Thymus (tissue), 11 donors: ENCODE results near the gene L1TD1. TPM values are rescaled to one million over a fixed set of nuclear protein-coding genes. Genes with fewer than 3 reads are reported as not detected.

Experiments used
- DNase-seq, 9 donors: peaks; one replicate each; pipeline ENCODE4 v3.0.0-alpha.2; 2013; ENCODE audit warnings: low spot score in 9 of 9, low read depth in 6 of 9, missing footprints in 1 of 9
- H3K27ac ChIP-seq, 2 donors: one replicate each; pipeline ENCODE4 v1.5.1; 2013; ENCODE audit warnings: control low read depth in 1 of 2, low read depth in 1 of 2, low read length in 1 of 2, mild to moderate bottlenecking in 1 of 2, moderate library complexity in 1 of 2
- H3K27me3 ChIP-seq, 2 donors: one replicate each; pipeline ENCODE4 v1.5.1; 2013; ENCODE audit warnings: low read length in 1 of 2; ENCODE audit not compliant: control insufficient read depth in 2 of 2, insufficient read depth in 1 of 2
- H3K36me3 ChIP-seq, 2 donors: one replicate each; pipeline ENCODE4 v1.5.1; 2013; ENCODE audit warnings: low read length in 1 of 2, mild to moderate bottlenecking in 1 of 2, moderate library complexity in 1 of 2; ENCODE audit not compliant: control insufficient read depth in 2 of 2, insufficient read depth in 2 of 2
- H3K4me1 ChIP-seq, 2 donors: one replicate each; pipeline ENCODE4 v1.5.1; 2013; ENCODE audit warnings: low read length in 2 of 2; ENCODE audit not compliant: control insufficient read depth in 2 of 2, insufficient read depth in 2 of 2
- H3K4me3 ChIP-seq, 2 donors: one replicate each; pipeline ENCODE4 v1.5.1; 2013; ENCODE audit warnings: low read length in 2 of 2, control low read depth in 1 of 2, mild to moderate bottlenecking in 1 of 2
- H3K9me3 ChIP-seq, 2 donors: one replicate each; pipeline ENCODE4 v1.5.1; 2013; ENCODE audit warnings: low read length in 1 of 2, mild to moderate bottlenecking in 1 of 2; ENCODE audit not compliant: control insufficient read depth in 2 of 2, insufficient read depth in 1 of 2
- WGBS: extraction: QIAGEN DNeasy Blood & Tissue Kit; methylation state at CpG from one replicate; pipeline ENCODE4 v1.1.7; 2013; 5-methylcytosine and 5-hydroxymethylcytosine counted together
- polyA plus RNA-seq: library from polyadenylated mRNA; stranded (reverse); fragments of 200-250 nt; gene quantifications from one replicate; pipeline ENCODE4 v1.2.3, GENCODE V29; 2013
- total RNA-seq: library from RNA; stranded (reverse); fragments of 120-200 nt; gene quantifications from one replicate; pipeline ENCODE4 v1.2.4, GENCODE V29; 2013
- donor health status: healthy.

Gene L1TD1
- total and polyA plus RNA-seq, 2 donors = 0.42 to 0.80 TPM

DNA sequence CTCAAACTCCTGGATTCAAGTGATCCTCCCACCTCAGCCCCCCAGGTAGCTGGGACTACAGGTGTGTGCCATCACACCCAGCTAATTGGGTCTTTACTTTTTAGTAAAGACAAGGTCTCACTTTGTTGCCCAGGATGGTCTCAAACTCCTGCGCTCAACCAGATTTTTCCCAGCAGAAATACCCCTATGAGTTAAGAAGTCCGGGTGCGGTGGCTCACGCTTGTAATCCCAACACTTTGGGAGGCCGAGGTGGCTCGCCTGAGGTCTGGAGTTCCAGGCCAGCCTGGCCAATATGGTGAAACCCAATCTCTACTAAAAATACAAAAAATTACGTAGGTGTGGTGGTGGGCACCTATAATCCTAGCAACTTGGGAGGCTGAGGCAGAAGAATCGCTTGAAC is 6.5 kb upstream of the L1TD1 start:
- Histone ChIP-seq H3K36me3 (no peaks in the 10 kb centered on the region), H3K27ac (no peak overlapping the region), H3K9me3 (no peaks in the 10 kb centered on the region), H3K27me3 (no peaks in the 10 kb centered on the region), H3K4me3 (no peak overlapping the region), H3K4me1 (peaks cover 0 to 3% of the 10 kb centered on the region in 2 donors)
- no peak for DNase-seq
- 96% methylated on average over 8 of the region's 8 CpGs for WGBS

DNA sequence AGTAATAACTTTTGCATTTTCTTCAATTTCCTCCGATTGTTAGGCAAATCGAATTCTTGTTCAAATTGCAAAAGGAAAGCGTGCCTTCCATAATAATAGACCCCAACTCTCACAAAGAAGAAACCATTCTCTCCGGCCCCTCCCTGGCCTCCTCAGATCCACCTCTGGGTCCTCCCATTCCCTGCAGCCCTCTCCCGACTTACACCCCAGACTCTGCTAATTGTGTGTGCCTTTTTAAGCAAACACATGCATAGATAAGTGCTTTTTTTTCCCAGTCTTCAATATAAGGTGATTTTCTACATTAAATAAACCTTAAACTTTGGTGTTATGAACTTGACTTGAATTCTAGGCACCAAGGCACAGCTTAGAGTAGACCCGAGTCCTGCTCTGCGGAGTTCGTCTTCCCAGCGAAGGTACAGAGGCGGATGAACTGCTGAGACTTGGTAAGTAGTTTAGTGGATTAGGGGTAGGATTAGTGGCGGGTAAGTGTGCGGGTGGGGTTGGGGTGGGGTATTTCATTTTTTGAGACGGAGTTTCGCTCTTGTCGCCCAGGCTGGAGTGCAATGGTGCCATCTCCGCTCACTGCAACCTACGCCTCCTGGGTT is 1.5 kb downstream of the L1TD1 start:
- peaks cover 0 to 3% of the 10 kb centered on the region in 2 donors for H3K4me1 ChIP-seq
- no peak for DNase-seq
- H3K9me3 ChIP-seq = peaks cover 0 to 2% of the 10 kb centered on the region in 2 donors
- peaks cover 16 to 51% of the 10 kb centered on the region in 2 donors for H3K27me3 ChIP-seq
- H3K36me3 ChIP-seq = no peaks in the 10 kb centered on the region
- H3K4me3 ChIP-seq = no peak overlapping the region
- H3K27ac ChIP-seq = no peak overlapping the region
- WGBS = 90% methylated on average over 17 of the region's 17 CpGs

- Histone ChIP-seq H3K27me3 (peaks cover 16 to 51% of the 10 kb centered on the region in 2 donors), H3K4me1 (peaks cover 0 to 3% of the 10 kb centered on the region in 2 donors), H3K9me3 (peaks cover 0 to 2% of the 10 kb centered on the region in 2 donors), H3K4me3 (no peak overlapping the region), H3K27ac (no peak overlapping the region), H3K36me3 (no peaks in the 10 kb centered on the region)
- WGBS = 44% methylated on average over 14 of the region's 14 CpGs
- DNase-seq = no peak
These were observed 3.6 kb downstream of the L1TD1 start for GRCh38 chr1:62198069-62198780.

DNA sequence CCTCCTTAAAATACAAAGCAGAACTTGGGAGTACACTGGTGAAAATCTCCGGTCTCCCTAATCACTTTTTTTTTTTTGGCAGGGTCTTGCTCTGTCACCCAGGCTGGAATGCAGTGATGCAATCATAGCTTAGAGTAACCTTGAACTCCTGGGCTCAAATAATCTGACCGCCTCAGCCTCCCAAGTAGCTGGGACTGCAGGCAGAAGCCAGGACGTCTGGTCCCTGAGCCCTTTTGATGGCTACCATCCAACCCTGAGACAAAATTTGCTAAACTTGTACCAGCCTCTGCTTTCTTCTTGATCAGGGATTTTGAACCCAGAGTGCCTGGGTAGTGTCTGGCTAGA is 4.1 kb downstream of the L1TD1 start:
- H3K4me3 ChIP-seq = no peak overlapping the region
- 63% methylated on average over 3 of the region's 3 CpGs for WGBS
- H3K27ac ChIP-seq = no peak overlapping the region
- no peak for DNase-seq
- peaks cover 16 to 46% of the 10 kb centered on the region in 2 donors for H3K27me3 ChIP-seq
- H3K9me3 ChIP-seq = peaks cover 0 to 2% of the 10 kb centered on the region in 2 donors
- H3K4me1 ChIP-seq = peaks cover 0 to 3% of the 10 kb centered on the region in 2 donors
- H3K36me3 ChIP-seq = no peaks in the 10 kb centered on the region

GRCh38 chr1:62207187-62207586 is 12.5 kb downstream of the L1TD1 start:
- Histone ChIP-seq H3K4me3 (no peak overlapping the region), H3K9me3 (peaks cover 0 to 2% of the 10 kb centered on the region in 2 donors), H3K36me3 (no peaks in the 10 kb centered on the region), H3K27me3 (no peaks in the 10 kb centered on the region), H3K4me1 (no peaks in the 10 kb centered on the region), H3K27ac (no peak overlapping the region)
- DNase-seq = no peak
- WGBS = 100% methylated on average over 2 of the region's 2 CpGs

DNA sequence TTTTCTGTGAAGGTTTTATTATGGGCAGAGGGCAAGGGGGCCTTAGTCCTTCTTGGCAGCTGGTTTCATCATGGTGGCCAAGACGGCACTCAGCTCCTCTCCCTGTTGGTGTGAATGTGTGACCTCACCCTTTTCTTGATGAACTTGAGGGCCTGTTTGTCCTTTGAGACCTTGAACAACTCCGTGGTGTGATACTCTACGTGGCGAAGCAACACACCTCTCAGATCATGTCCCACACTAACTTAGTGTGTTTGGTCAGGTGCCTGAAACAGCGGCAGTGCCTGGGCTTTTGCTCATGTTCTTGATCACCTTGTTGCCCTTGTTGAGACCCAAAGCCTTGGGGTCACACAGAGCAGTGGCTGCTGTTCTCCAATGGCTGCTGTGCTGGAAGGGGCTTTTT is 13.4 kb downstream of the L1TD1 start:
- Histone ChIP-seq H3K27ac (no peak overlapping the region), H3K9me3 (peaks cover 0 to 2% of the 10 kb centered on the region in 2 donors), H3K36me3 (no peaks in the 10 kb centered on the region), H3K4me1 (no peaks in the 10 kb centered on the region), H3K27me3 (no peaks in the 10 kb centered on the region), H3K4me3 (no peak overlapping the region)
- DNase-seq = no peak
- WGBS = over 99% methylated on average over 5 of the region's 5 CpGs

DNA sequence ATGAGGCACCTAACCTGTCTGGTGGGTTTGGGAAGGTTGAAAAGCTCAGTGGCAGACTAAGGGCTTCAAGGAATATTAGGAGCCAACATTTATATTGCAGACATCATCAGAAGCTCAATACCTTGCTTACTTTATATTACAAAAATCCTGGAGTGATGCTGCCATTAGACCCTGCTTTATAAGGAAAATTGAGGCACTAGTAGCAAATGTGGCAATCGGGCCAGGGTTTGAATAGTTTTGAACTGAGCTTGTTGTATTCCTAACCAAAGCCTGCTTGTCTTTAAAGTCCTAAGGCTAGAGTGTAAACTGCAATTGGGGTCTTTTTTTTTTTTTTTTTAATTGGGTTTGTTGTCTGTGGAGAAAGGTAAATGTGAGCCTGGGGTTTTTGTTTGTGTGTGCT is 14.3 kb downstream of the L1TD1 start:
- Histone ChIP-seq H3K36me3 (no peaks in the 10 kb centered on the region), H3K9me3 (peaks cover 0 to 2% of the 10 kb centered on the region in 2 donors), H3K4me3 (no peak overlapping the region), H3K4me1 (no peaks in the 10 kb centered on the region), H3K27me3 (no peaks in the 10 kb centered on the region), H3K27ac (no peak overlapping the region)
- DNase-seq = no peak
- whole genome bisulfite sequencing = 0% methylated on average over 1 of the region's 1 CpG

- Histone ChIP-seq H3K4me1 (no peaks in the 10 kb centered on the region), H3K4me3 (no peak overlapping the region), H3K27me3 (no peaks in the 10 kb centered on the region), H3K36me3 (no peaks in the 10 kb centered on the region), H3K9me3 (peaks cover 0 to 2% of the 10 kb centered on the region in 2 donors), H3K27ac (no peak overlapping the region)
- no peak for DNase-seq
- 57% methylated on average over 1 of the region's 1 CpG for WGBS
These were observed 15.4 kb downstream of the L1TD1 start for GRCh38 chr1:62209931-62210595.

GRCh38 chr1:62210960-62211359 is 16.3 kb downstream of the L1TD1 start:
- Histone ChIP-seq H3K27me3 (no peaks in the 10 kb centered on the region), H3K9me3 (peaks cover 0 to 2% of the 10 kb centered on the region in 2 donors), H3K4me1 (no peaks in the 10 kb centered on the region), H3K36me3 (no peaks in the 10 kb centered on the region), H3K4me3 (no peak overlapping the region), H3K27ac (no peak overlapping the region)
- DNase-seq = no peak
- 96% methylated on average over 1 of the region's 1 CpG for WGBS
